ENCODE data around the gene SLC23A2. TPM values are rescaled to one million over a fixed set of nuclear protein-coding genes. Genes with fewer than 3 reads are reported as not detected.

Gene SLC23A2
- total RNA-seq, 1 donor from 2014 or later: 20.8 TPM

DNA sequence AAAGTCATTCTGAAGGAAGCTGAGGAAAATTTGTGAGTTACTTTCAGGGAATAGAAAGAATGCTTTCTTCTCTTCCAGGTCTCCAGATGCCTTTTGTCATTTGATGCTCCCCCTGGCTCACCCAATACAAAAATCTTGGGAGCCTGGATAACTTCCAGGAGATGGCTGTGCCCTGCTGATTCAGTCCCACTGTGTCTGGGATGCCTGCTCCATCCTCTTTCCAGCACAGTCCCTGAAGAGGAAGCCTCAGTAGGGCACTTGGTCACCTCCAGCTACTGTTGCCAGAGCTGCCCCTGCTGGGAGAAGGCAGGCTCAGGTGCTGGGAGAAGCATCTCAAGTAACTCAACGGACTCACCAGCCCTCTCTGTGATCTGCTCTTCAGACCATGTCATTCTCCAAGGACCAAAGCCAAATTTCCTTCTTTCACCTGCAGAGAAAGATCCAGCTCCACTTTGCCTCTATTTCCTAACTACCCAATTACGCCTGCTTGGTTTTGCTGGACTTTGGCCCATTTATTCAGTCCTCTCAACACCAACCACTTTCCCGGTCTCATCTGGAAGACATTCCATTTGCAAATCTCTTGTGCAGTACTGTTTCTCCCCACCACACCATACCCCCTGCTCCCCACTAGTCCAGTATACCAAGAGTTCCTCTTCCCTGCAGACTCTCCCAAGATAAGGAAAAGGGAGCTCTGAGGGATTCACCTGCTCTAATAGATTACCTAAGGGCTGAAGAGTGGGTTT is 53.3 kb downstream of the SLC23A2 start:
- TF ChIP-seq, protein P1, sequence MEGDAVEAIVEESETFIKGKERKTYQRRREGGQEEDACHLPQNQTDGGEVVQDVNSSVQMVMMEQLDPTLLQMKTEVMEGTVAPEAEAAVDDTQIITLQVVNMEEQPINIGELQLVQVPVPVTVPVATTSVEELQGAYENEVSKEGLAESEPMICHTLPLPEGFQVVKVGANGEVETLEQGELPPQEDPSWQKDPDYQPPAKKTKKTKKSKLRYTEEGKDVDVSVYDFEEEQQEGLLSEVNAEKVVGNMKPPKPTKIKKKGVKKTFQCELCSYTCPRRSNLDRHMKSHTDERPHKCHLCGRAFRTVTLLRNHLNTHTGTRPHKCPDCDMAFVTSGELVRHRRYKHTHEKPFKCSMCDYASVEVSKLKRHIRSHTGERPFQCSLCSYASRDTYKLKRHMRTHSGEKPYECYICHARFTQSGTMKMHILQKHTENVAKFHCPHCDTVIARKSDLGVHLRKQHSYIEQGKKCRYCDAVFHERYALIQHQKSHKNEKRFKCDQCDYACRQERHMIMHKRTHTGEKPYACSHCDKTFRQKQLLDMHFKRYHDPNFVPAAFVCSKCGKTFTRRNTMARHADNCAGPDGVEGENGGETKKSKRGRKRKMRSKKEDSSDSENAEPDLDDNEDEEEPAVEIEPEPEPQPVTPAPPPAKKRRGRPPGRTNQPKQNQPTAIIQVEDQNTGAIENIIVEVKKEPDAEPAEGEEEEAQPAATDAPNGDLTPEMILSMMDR (IDR thresholded peaks at IDR 0.05; ENCODE audit: insufficient read depth, low read depth, low read length): no peak
- TF ChIP-seq EZH2 (IDR thresholded peaks at IDR 0.05; ENCODE audit: insufficient read depth, low read length): no peak
- Histone ChIP-seq H3K79me2 (ENCODE audit: insufficient read depth, low read length) (no peaks in the 10 kb centered on the region), H3K36me3 (ENCODE audit: insufficient read depth, low read length) (no peaks in the 10 kb centered on the region), H3K4me1 (ENCODE audit: insufficient read depth, low read length) (peaks cover 7% of the 10 kb centered on the region), H2AFZ (ENCODE audit: low read depth, low read length) (no peak overlapping the region), H4K20me1 (ENCODE audit: insufficient read depth, low read length) (peaks cover 8% of the 10 kb centered on the region), H3K9me3 (ENCODE audit: insufficient read depth, low read depth, low read length) (peaks cover 4% of the 10 kb centered on the region), H3K27me3 (ENCODE audit: insufficient read depth, low read length) (no peaks in the 10 kb centered on the region), H3K4me2 (ENCODE audit: low read length) (no peak overlapping the region), H3K4me3 (ENCODE audit: insufficient read depth, low read depth, low read length) (no peak overlapping the region), H3K27ac (ENCODE audit: low read depth, low read length) (no peak overlapping the region), H3K9ac (ENCODE audit: low read length) (no peak overlapping the region)
- Mint-ChIP-seq H3K4me1 (ENCODE audit: low read depth, unreplicated experiment) (peaks cover 30% of the 10 kb centered on the region), H3K27ac (ENCODE audit: unreplicated experiment) (no peak overlapping the region), H3K36me3 (ENCODE audit: low read depth, unreplicated experiment) (peaks cover 6% of the 10 kb centered on the region), H3K27me3 (ENCODE audit: low read depth, unreplicated experiment) (no peaks in the 10 kb centered on the region), H3K9me3 (ENCODE audit: unreplicated experiment) (no peaks in the 10 kb centered on the region), H3K4me3 (ENCODE audit: unreplicated experiment) (no peak overlapping the region)
- FAIRE-seq: no peak
- no peak for DNase-seq (ENCODE audit: low read depth)

DNA sequence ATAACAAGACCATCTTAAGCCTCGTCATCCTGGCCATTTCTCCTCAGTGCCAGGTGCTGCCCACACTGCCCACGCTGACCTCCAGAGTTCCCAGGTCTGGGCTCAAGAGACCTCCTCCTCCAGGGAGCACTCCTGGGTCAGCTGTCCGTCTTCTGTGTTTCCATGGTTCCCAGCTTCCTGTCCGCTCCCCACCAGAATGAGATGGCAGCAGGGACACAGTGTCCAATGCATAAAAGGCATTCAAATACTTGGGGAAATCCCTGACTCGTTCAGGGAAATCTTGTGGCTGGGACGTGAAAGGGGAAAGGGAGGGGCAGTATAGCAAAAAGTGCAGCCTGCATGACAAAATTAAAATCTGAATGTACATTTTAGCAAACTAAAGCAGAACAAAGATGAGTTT is 54.3 kb downstream of the SLC23A2 start:
- DNase-seq (ENCODE audit: low read depth) (no peak), FAIRE-seq (no peak)
- Histone ChIP-seq H3K36me3 (ENCODE audit: insufficient read depth, low read length) (no peaks in the 10 kb centered on the region), H4K20me1 (ENCODE audit: insufficient read depth, low read length) (peaks cover 8% of the 10 kb centered on the region), H2AFZ (ENCODE audit: low read depth, low read length) (no peak overlapping the region), H3K27me3 (ENCODE audit: insufficient read depth, low read length) (no peaks in the 10 kb centered on the region), H3K79me2 (ENCODE audit: insufficient read depth, low read length) (no peaks in the 10 kb centered on the region), H3K4me2 (ENCODE audit: low read length) (no peak overlapping the region), H3K4me3 (ENCODE audit: insufficient read depth, low read depth, low read length) (no peak overlapping the region), H3K9ac (ENCODE audit: low read length) (no peak overlapping the region), H3K27ac (ENCODE audit: low read depth, low read length) (no peak overlapping the region), H3K4me1 (ENCODE audit: insufficient read depth, low read length) (peaks cover 7% of the 10 kb centered on the region), H3K9me3 (ENCODE audit: insufficient read depth, low read depth, low read length) (no peaks in the 10 kb centered on the region)
- TF ChIP-seq, protein P1 (IDR thresholded peaks at IDR 0.05; ENCODE audit: insufficient read depth, low read depth, low read length): no peak
- TF ChIP-seq EZH2 (IDR thresholded peaks at IDR 0.05; ENCODE audit: insufficient read depth, low read length): no peak
- H3K27ac Mint-ChIP-seq (ENCODE audit: unreplicated experiment): no peak overlapping the region
- H3K4me1 Mint-ChIP-seq (ENCODE audit: low read depth, unreplicated experiment): peaks cover 30% of the 10 kb centered on the region
- no peak overlapping the region for H3K4me3 Mint-ChIP-seq (ENCODE audit: unreplicated experiment)
- no peaks in the 10 kb centered on the region for H3K9me3 Mint-ChIP-seq (ENCODE audit: unreplicated experiment)
- H3K27me3 Mint-ChIP-seq (ENCODE audit: low read depth, unreplicated experiment): no peaks in the 10 kb centered on the region
- H3K36me3 Mint-ChIP-seq (ENCODE audit: low read depth, unreplicated experiment): peaks cover 6% of the 10 kb centered on the region

DNA sequence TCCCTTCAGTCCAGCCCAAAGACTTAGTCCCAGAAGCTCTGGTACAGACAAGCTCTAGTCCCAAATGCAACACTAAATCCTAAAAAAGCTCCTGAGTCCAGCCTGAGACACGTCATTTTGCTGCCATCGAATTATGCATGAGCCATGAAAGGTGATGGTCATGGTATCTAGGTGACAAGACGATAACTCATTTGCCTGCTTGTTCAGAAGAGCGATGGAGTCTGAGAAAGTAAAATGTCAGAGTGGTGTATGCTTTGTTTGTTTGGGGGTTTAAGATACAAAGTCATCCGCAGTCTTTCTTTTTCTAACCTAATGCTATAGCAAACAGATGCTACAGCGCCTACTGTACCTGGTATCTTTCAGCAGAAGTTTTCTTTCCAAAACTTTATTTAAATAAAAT is 54.7 kb downstream of the SLC23A2 start:
- no peak overlapping the region for H3K4me3 ChIP-seq (ENCODE audit: insufficient read depth, low read depth, low read length)
- no peak for TF ChIP-seq EZH2 (IDR thresholded peaks at IDR 0.05; ENCODE audit: insufficient read depth, low read length)
- TF ChIP-seq, protein P1 (IDR thresholded peaks at IDR 0.05; ENCODE audit: insufficient read depth, low read depth, low read length): no peak
- no peaks in the 10 kb centered on the region for H3K9me3 ChIP-seq (ENCODE audit: insufficient read depth, low read depth, low read length)
- H3K36me3 ChIP-seq (ENCODE audit: insufficient read depth, low read length): no peaks in the 10 kb centered on the region
- no peak overlapping the region for H2AFZ ChIP-seq (ENCODE audit: low read depth, low read length)
- FAIRE-seq (no peak), DNase-seq (ENCODE audit: low read depth) (no peak)
- no peak overlapping the region for H3K27ac Mint-ChIP-seq (ENCODE audit: unreplicated experiment)
- no peaks in the 10 kb centered on the region for H3K27me3 ChIP-seq (ENCODE audit: insufficient read depth, low read length)
- H3K27ac ChIP-seq (ENCODE audit: low read depth, low read length): no peak overlapping the region
- H3K36me3 Mint-ChIP-seq (ENCODE audit: low read depth, unreplicated experiment): peaks cover 6% of the 10 kb centered on the region
- H3K79me2 ChIP-seq (ENCODE audit: insufficient read depth, low read length): no peaks in the 10 kb centered on the region
- H3K4me1 Mint-ChIP-seq (ENCODE audit: low read depth, unreplicated experiment): peaks cover 30% of the 10 kb centered on the region
- no peak overlapping the region for H3K4me2 ChIP-seq (ENCODE audit: low read length)
- no peak overlapping the region for H3K9ac ChIP-seq (ENCODE audit: low read length)
- no peaks in the 10 kb centered on the region for H3K9me3 Mint-ChIP-seq (ENCODE audit: unreplicated experiment)
- peaks cover 7% of the 10 kb centered on the region for H3K4me1 ChIP-seq (ENCODE audit: insufficient read depth, low read length)
- peaks cover 8% of the 10 kb centered on the region for H4K20me1 ChIP-seq (ENCODE audit: insufficient read depth, low read length)
- H3K27me3 Mint-ChIP-seq (ENCODE audit: low read depth, unreplicated experiment): no peaks in the 10 kb centered on the region
- H3K4me3 Mint-ChIP-seq (ENCODE audit: unreplicated experiment): no peak overlapping the region

Data from astrocyte (in vitro differentiated cells and primary cell).